Suprapubic skin (tissue), 4 donors: ENCODE data around the gene SLC4A11. TPM values are rescaled to one million over a fixed set of nuclear protein-coding genes. Genes with fewer than 3 reads are reported as not detected.
A peak's percentile ranks its signal among the peaks of the same experiment; 100 is the strongest.

ENCODE experiments used
- DNase-seq, 2 donors: peaks; one replicate each; pipeline ENCODE4 v3.0.0-alpha.2; 2019; ENCODE audit warnings: low spot score in 2 of 2
- H3K27ac ChIP-seq: fragments of 200-600 bp; sonication (generic); one replicate; pipeline ENCODE4 v1.5.1; 2019
- H3K27me3 ChIP-seq: fragments of 200-600 bp; sonication (generic); one replicate; pipeline ENCODE4 v1.5.1; 2019
- H3K36me3 ChIP-seq: fragments of 200-600 bp; sonication (generic); one replicate; pipeline ENCODE4 v1.5.1; 2019
- H3K4me1 ChIP-seq: fragments of 200-600 bp; sonication (generic); one replicate; pipeline ENCODE4 v1.5.1; 2019
- H3K4me3 ChIP-seq: fragments of 200-600 bp; sonication (generic); one replicate; pipeline ENCODE4 v1.5.1; 2019; ENCODE audit warnings: mild to moderate bottlenecking
- H3K9me3 ChIP-seq: fragments of 200-600 bp; sonication (generic); one replicate; pipeline ENCODE4 v1.5.1; 2019
- CTCF ChIP-seq, 2 donors: fragments of 200-600 bp in 1 of 2; fragments of 450-650 bp in 1 of 2; sonication (generic) in 1 of 2; IDR thresholded peaks; one replicate each; pipeline ENCODE4 v1.5.1; 2016 to 2019; ENCODE audit warnings: antibody characterized with exemption in 2 of 2, mild to moderate bottlenecking in 1 of 2, moderate library complexity in 1 of 2
- EP300 ChIP-seq: sonication (generic); formaldehyde crosslinking; IDR thresholded peaks from one replicate; pipeline ENCODE4 v1.6.1; 2017; ENCODE audit warnings: antibody characterized with exemption
- POLR2A ChIP-seq, 2 donors: fragments of 450-650 bp; IDR thresholded peaks; one replicate each; pipeline ENCODE4 v1.6.1; 2017; ENCODE audit warnings: antibody characterized with exemption in 2 of 2, mild to moderate bottlenecking in 2 of 2, moderate library complexity in 2 of 2
- POLR2AphosphoS5 ChIP-seq, 3 donors: sonication (generic); formaldehyde crosslinking; IDR thresholded peaks; one replicate each; pipeline ENCODE4 v1.6.1; 2017; ENCODE audit warnings: antibody characterized with exemption in 3 of 3
- WGBS: methylation state at CpG from one replicate; pipeline ENCODE4 v1.1.5; 2018; 5-methylcytosine and 5-hydroxymethylcytosine counted together
- total RNA-seq, 4 donors: library from RNA; depleted of rRNA; stranded (reverse); fragments of >200 nt; gene quantifications; one replicate each; pipeline ENCODE4 v1.1.0, GENCODE V29; 2016

The SLC4A11 gene
- total RNA-seq, 4 donors from 2014 or later, result 9.9 to 26.2 (median 15.3) TPM

- WGBS, result 74% methylated on average over 6 of the region's 6 CpGs
- Histone ChIP-seq H3K4me3 (no peak overlapping the region), H3K36me3 (no peaks in the 10 kb centered on the region), H3K9me3 (no peaks in the 10 kb centered on the region), H3K27ac (no peak overlapping the region), H3K4me1 (peaks cover 31% of the 10 kb centered on the region), H3K27me3 (peaks cover 40% of the 10 kb centered on the region)
- TF ChIP-seq POLR2AphosphoS5 (IDR thresholded peaks at IDR 0.05) (no peak), EP300 (no peak), POLR2A (IDR thresholded peaks at IDR 0.05) (no peak), CTCF (IDR thresholded peaks at IDR 0.05) (no peak)
- no peak for DNase-seq
Measured at GRCh38 chr20:3242172-3242692, 3.2 kb upstream of the SLC4A11 start.

DNA sequence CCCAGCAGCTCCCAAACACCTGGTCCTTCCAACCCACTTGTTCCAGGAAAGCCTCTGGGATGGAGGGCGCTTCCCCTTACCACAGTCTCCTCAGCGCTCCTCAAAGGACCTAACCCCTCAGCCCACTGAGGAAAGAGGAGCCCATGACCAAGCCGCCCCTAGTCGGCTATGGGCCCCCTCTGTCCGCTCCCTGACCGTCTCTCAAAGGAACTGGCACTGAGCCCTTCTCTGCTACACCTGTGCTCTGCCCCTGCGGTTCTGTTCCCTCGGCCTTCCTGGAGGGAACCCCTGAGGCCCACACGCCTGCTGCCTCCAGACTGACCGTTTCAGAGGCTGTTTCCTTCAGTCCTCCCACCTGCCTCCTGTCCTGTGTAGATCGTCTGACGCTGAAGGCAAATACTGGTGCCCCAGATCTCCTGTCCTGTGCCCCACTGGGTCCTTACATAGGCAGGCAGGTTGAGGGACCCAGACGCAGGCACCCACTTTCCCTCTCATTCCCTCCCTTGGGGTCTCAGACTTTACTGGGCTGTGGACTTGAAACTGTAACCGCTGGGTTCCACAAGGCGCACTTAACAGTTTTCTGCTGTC, 1.9 kb upstream of the SLC4A11 start:
- Histone ChIP-seq H3K36me3 (no peaks in the 10 kb centered on the region), H3K4me1 (peaks cover 31% of the 10 kb centered on the region), H3K27me3 (peaks cover 43% of the 10 kb centered on the region), H3K27ac (no peak overlapping the region), H3K9me3 (no peaks in the 10 kb centered on the region), H3K4me3 (peak overlapping the region; percentile 75)
- WGBS, result 92% methylated on average over 15 of the region's 15 CpGs
- TF ChIP-seq EP300 (no peak), POLR2A (IDR thresholded peaks at IDR 0.05) (no peak), CTCF (IDR thresholded peaks at IDR 0.05) (no peak)
- DNase-seq, result no peak

DNA sequence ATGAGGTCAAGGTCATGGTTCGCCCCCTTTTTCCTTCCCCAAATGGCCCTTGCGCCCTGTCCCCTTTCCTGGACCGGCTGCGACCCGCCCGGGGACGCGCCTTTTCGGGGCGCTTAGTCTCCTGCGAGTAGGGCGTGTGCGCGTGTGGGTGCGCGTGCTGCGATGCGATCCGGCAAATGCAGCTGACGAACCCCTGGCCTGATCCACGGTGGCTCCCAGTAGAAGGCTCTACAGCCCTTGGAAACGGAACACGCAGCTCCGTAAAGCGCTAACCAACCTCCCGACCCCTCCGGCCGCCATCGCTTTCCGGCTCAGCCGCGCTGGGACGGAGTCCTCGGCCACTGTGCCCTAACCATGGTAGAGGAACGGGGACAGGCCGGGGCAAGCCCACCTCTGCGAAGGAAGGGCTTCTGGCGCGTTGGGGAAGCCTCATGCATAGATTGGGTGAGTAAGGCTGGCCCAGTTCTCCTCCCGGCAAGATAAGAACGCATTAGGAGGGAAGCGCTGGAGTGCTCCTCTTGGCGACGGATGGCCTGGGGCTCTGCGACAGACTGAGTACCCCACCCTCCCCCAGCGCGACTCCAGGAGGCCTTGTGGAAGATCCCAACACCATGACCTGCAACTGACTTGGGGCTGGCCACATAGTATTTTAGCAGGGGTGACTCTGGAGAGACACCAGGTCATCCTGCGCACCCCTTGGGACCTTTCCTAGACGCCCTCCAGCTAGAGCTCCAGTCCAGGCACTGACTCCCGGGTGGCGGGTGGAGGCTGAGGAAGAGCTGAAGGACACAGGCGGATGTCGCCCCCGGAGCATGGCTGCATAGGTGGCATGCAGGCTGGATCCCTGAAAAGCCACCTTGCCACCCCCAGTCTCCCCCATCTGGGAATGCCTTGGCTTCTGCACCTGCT, 1.1 kb upstream of the SLC4A11 start:
- WGBS, result 17% methylated on average over 18 of the region's 54 CpGs

DNA sequence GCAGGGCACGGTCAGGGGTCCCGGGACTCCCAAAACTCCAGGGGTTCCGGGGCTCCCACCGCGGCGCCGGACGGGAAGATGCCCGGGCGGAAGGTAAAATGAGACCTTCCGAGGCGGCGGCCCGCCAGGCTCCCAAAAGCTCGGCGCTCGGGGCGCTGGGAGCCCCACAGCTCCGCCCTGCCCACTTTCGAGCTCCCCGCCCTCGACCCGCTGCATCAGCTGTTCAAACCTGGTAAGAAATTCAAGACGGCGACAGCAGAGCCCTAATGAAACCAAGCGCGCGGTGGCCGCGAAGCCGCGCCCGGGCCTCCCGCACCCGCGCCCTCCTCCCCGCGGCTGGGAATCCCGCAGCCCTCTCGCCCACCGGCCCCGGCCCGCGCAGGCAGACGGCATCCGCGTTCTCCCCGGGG, 369 bp downstream of the SLC4A11 start:
- Histone ChIP-seq H3K36me3 (no peaks in the 10 kb centered on the region), H3K27ac (peak overlapping the region; percentile 69), H3K9me3 (no peaks in the 10 kb centered on the region), H3K4me3 (peak overlapping the region; percentile 75), H3K27me3 (peaks cover 43% of the 10 kb centered on the region), H3K4me1 (peaks cover 31% of the 10 kb centered on the region)
- DNase-seq, result no peak
- TF ChIP-seq EP300, result no peak
- no peak for TF ChIP-seq POLR2A (IDR thresholded peaks at IDR 0.05)
- no peak for TF ChIP-seq POLR2AphosphoS5 (IDR thresholded peaks at IDR 0.05)
- no peak for TF ChIP-seq CTCF (IDR thresholded peaks at IDR 0.05)
- no CpG with 5 or more reads among the region's 48 CpGs for WGBS

More for the DNA sequence above, 1.1 kb upstream of the SLC4A11 start:
- H3K4me1 ChIP-seq, result peaks cover 31% of the 10 kb centered on the region
- TF ChIP-seq EP300 (no peak), CTCF (IDR thresholded peaks at IDR 0.05) (no peak), POLR2AphosphoS5 (IDR thresholded peaks at IDR 0.05) (no peak), POLR2A (IDR thresholded peaks at IDR 0.05) (no peak)
- no peak for DNase-seq
- H3K27me3 ChIP-seq, result peaks cover 43% of the 10 kb centered on the region
- H3K4me3 ChIP-seq, result peak overlapping the region; percentile 75
- H3K27ac ChIP-seq, result peak overlapping the region; percentile 69
- no peaks in the 10 kb centered on the region for H3K9me3 ChIP-seq
- H3K36me3 ChIP-seq, result no peaks in the 10 kb centered on the region
